HuH-7.5 (cell line): ENCODE measurements around the gene R3HCC1L.

Experiments used
- DNase-seq: peaks from one replicate; pipeline ENCODE4 v3.0.0; 2011; ENCODE audit warnings: low spot score

R3HCC1L gene

DNA sequence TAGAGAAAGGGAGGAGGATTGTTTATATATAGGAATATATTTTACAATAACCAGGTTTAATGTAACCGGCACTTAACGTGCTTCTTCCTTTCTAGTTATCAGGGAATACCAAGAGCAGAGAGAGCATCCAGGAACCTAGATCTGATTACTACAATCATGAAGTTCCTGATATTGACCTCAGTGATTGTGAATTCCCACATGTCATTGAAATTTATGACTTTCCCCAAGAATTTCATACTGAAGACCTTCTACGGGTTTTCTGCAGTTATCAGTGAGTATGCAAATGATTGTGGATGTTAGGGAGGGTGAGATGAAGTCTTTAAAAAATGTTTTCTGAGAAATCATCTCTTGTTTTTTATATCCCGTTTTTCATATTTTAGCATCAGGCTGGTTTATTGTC is 97.0 kb downstream of the R3HCC1L start:
- no peak for DNase-seq

DNA sequence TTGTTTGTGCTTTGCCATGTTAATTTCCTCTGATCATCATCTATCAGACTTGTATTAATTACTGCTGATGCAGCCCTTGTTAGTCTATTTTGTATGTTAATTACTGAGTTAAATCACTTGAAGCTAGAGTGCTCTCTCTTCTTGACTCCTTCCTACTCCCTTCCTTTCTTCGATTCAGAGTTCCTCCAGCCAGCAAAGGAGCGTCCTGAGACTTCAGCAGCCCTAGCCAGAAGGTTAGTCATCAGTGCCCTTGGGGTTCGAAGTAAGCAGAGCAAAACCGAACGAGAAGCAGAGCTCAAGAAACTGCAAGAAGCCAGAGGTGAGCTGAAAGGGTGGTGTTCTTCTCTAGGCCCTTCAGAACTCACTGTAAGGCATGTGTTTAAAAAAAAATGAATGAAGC is 101.4 kb downstream of the R3HCC1L start:
- DNase-seq: no peak

DNA sequence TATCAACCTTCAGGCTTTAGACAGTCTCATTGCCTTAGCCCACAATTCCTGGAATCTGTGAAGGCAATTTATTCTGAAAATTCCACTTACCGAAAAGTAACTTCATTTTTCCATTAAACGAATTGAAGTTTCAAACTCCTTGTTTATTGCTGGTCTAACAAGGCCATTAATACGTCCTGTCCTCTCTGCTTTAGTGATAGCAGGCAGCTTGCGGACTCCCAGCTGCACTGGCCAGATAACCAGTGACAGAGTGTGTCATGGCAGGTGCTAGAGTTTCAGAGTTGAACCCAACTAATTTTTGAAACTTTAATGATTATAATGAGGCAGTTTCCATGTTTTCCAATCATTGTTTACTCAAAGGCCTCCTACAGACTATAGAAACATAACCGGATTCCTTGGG is 102.4 kb downstream of the R3HCC1L start:
- no peak for DNase-seq

- no peak for DNase-seq
Observed at GRCh38 chr10:98238391-98238790, 103.9 kb downstream of the R3HCC1L start.

DNA sequence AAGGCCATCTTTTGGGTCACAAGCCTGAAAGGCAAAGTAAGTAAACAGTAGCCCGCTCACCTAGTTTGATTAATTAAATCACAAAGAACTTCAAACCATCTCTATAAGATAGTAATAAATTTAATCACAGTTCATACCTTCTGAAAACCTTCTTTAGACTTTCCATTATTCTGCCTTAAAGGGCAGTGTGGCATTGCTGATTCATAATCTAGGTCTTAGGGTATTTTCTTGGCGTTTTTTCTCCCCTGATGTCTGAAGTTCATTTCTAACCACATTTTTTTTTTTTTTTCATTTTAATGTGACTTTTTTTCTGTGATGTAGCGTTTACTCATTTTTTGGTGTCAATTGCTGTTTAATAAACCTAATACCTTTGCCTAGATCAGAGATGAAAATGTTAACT is 106.1 kb downstream of the R3HCC1L start:
- no peak for DNase-seq

DNA sequence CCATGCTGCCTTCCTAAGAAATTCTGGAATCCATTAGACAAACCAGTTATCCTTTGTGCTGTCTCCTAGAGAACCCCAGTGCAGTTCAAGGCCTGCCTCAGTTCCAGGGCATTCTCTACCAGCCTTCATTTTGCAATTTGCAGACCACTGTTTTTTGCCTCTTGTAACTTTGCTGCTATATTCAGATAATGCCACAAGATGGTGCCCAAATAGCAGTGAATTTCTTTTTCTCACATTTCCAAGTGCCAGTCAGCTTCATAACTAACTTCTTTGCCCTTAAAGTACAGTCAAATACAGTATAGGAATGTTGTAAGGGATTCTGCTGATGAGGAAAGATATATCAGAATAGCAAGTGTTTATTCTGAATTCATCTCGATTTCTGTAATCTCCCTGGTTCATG is 108.4 kb downstream of the R3HCC1L start:
- no peak for DNase-seq

- DNase-seq: no peak
Observed at GRCh38 chr10:98244141-98244540, 109.7 kb downstream of the R3HCC1L start.

DNA sequence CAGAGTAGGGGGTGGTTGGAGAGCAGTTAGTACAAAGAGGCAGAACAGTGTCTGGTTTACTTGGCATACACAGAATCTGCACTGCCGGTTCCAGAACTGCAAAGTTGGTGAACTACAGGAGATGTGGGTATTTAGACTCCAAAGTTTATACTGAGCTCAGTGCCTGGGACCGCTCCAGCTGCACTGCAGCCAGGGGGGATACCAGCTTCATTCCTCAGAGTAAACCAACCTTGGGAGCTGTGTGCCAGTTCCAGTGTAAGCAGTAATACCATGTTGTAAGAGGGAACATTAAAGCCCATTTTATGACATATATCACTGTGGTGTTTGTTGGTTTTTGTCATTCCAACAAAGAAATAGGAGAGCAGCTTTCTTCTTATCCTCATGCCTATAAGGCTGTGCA is 110.1 kb downstream of the R3HCC1L start:
- no peak for DNase-seq

- DNase-seq: no peak
Observed at GRCh38 chr10:98246911-98247805, 112.7 kb downstream of the R3HCC1L start.

- DNase-seq: no peak
Observed at GRCh38 chr10:98248018-98248417, 113.6 kb downstream of the R3HCC1L start.

DNA sequence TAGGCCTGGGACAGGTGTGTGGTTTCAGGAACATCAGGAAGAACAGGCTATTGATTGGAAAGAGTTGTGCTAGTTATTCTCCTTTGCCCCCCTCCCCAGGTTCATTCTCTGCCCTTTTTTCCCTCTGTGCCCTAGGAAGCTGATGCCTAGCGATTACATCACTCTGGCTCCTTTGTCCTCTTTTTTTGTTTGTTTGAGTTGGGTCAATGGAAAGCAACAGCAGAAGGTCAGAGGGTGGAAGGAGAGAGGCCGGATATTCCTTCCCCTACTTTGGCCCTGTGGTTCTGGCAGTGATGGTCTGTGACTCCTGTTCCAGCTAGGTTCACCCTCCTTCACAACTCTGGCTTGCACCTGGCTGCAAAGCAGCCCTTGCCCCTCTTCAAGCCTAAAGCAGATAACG is 114.7 kb downstream of the R3HCC1L start:
- no peak for DNase-seq

DNA sequence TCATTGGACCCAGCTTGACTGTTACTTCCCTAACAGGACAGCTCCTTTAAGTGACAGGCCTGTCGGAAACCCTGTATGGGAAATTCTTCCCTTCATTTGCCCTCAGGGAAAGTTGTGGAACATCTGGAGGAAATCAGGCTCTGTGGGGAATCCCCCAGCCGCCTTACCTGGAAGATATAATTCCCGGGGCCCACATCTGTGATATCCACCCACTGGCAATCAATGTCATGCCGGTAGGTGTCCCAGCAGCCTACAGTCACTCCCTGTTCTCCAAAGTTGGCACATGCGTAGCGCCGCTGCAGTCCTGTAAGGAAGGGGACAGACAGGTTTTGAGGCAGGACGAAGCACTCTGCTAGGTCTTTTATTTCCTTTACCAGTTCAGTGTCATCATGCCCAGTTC is 116.9 kb downstream of the R3HCC1L start:
- DNase-seq: no peak

DNA sequence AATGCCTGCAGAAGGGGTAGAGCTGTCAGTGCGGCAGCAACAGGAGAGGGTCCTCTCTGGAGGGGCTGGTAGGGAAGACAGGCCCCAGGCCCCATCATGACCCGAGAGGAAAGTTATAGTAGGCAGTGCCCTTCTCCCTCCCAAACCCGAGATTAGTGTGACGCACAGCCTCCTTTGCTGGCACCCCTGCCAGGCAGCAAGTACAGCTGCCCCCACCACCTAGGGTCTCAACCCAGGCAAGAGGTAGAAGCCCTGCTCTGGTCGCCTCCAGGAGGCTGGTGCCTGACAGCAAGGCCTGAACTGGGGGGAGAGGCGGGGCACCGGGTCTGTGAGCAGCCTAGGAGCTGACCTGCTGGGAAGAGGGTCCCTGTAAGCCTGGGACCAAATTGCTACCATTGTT is 118.0 kb downstream of the R3HCC1L start:
- no peak for DNase-seq

- DNase-seq: no peak
Observed at GRCh38 chr10:98253499-98253898, 119.0 kb downstream of the R3HCC1L start.

DNA sequence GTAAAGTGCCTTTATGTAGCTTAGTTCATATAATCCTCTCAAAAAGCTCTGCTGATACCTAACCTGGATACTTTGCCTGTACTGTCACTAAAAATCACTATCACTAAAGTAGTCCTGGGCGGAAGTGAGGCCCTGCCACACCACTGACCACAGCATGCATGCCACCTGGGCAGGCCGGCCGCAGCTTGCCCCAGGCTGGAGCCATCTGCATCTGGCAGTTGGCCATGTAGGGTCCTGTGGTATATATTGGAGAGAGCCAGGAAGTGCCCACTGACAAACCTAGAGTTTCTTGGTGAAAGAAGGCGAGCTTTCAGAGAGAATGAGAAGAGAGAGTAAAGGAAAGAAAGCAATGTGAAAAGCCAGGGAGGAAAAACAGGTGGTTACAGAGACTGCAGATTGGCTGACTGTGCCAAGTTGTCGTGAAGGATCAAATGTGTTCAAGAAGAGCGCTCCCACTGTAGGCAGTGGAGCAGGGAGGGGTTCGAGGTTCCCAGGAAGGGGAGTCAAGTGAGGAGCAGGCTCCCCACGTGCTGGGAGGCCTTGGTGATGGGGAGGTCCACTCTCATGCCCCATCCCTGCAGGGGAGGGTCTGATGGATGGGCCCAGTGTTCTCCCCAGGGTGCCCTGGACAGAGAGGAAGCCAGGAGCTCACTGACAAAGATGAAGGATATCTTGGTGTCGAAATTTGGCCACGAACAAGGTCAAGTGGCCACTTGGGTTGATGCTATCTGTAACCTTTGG is 119.9 kb downstream of the R3HCC1L start:
- DNase-seq: no peak

- no peak for DNase-seq
Observed at GRCh38 chr10:98255146-98255877, 120.9 kb downstream of the R3HCC1L start.

GRCh38 chr10:98256692-98257091 is 122.2 kb downstream of the R3HCC1L start:
- no peak for DNase-seq

- no peak for DNase-seq
Observed at GRCh38 chr10:98257198-98257597, 122.7 kb downstream of the R3HCC1L start.

GRCh38 chr10:98257961-98258360 is 123.5 kb downstream of the R3HCC1L start:
- DNase-seq: no peak

- no peak for DNase-seq
Observed at GRCh38 chr10:98258683-98259454, 124.4 kb downstream of the R3HCC1L start.

GRCh38 chr10:98259606-98260315 is 125.3 kb downstream of the R3HCC1L start:
- no peak for DNase-seq
